Measurements from ENCODE around the gene BAHCC1. TPM values are rescaled to one million over a fixed set of nuclear protein-coding genes. Genes with fewer than 3 reads are reported as not detected.

The BAHCC1 gene
- total and polyA plus RNA-seq, 9 of the 15 experiments (the other 6 are each of a cell fraction or from before 2014, with no cell fraction given): 0.14 to 26.9 (median 5.0) TPM

- no peak for TF ChIP-seq CCAR2 (IDR thresholded peaks at IDR 0.05; ENCODE audit: low read depth, low read length)
- TF ChIP-seq ZBTB8A (IDR thresholded peaks at IDR 0.05; ENCODE audit: partially characterized antibody): no peak
- TF ChIP-seq ARID3B (CRISPR knock-in tag; IDR thresholded peaks at IDR 0.05; ENCODE audit: borderline replicate concordance): no peak
- TF ChIP-seq, protein P1, sequence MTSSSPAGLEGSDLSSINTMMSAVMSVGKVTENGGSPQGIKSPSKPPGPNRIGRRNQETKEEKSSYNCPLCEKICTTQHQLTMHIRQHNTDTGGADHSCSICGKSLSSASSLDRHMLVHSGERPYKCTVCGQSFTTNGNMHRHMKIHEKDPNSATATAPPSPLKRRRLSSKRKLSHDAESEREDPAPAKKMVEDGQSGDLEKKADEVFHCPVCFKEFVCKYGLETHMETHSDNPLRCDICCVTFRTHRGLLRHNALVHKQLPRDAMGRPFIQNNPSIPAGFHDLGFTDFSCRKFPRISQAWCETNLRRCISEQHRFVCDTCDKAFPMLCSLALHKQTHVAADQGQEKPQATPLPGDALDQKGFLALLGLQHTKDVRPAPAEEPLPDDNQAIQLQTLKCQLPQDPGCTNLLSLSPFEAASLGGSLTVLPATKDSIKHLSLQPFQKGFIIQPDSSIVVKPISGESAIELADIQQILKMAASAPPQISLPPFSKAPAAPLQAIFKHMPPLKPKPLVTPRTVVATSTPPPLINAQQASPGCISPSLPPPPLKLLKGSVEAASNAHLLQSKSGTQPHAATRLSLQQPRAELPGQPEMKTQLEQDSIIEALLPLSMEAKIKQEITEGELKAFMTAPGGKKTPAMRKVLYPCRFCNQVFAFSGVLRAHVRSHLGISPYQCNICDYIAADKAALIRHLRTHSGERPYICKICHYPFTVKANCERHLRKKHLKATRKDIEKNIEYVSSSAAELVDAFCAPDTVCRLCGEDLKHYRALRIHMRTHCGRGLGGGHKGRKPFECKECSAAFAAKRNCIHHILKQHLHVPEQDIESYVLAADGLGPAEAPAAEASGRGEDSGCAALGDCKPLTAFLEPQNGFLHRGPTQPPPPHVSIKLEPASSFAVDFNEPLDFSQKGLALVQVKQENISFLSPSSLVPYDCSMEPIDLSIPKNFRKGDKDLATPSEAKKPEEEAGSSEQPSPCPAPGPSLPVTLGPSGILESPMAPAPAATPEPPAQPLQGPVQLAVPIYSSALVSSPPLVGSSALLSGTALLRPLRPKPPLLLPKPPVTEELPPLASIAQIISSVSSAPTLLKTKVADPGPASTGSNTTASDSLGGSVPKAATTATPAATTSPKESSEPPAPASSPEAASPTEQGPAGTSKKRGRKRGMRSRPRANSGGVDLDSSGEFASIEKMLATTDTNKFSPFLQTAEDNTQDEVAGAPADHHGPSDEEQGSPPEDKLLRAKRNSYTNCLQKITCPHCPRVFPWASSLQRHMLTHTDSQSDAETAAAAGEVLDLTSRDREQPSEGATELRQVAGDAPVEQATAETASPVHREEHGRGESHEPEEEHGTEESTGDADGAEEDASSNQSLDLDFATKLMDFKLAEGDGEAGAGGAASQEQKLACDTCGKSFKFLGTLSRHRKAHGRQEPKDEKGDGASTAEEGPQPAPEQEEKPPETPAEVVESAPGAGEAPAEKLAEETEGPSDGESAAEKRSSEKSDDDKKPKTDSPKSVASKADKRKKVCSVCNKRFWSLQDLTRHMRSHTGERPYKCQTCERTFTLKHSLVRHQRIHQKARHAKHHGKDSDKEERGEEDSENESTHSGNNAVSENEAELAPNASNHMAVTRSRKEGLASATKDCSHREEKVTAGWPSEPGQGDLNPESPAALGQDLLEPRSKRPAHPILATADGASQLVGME (CRISPR knock-in tag; IDR thresholded peaks at IDR 0.05): no peak
- TF ChIP-seq KDM5B (IDR thresholded peaks at IDR 0.05; ENCODE audit: insufficient replicate concordance, low read depth, low read length): peak; percentile 43
- TF ChIP-seq PHF8 (IDR thresholded peaks at IDR 0.05; ENCODE audit: borderline replicate concordance, low read length): peak; percentile 26; the same call in 1 of the 2 replicates
- TF ChIP-seq FOSL1 (tag; conservative IDR thresholded peaks at IDR 0.05): peak; percentile 61
- peak in 2 of 3 experiments; percentile 59 to 81 for TF ChIP-seq YY1 (IDR thresholded peaks at IDR 0.05; ENCODE audit: borderline replicate concordance in 1 of 3, control insufficient read depth in 1 of 3, extremely low read depth in 1 of 3, insufficient read depth in 3 of 3, insufficient read length in 1 of 3, insufficient replicate concordance in 2 of 3, low read depth in 1 of 3, low read length in 2 of 3)
- 0 out of 4 replicates have a peak, but pooled peaks of 1 of the 2 experiments have one; percentile 21 for TF ChIP-seq KDM1A (IDR thresholded peaks at IDR 0.05)
- no peak for TF ChIP-seq CTCF (IDR thresholded peaks at IDR 0.05 in 2 of 3, conservative IDR thresholded peaks at IDR 0.05 in 1 of 3; ENCODE audit: insufficient read depth in 2 of 3, low read depth in 1 of 3, low read length in 3 of 3)
- no peak for TF ChIP-seq ARNT (IDR thresholded peaks at IDR 0.05)
- peak; percentile 16; the same call in 1 of the 2 replicates for TF ChIP-seq GABPB1 (CRISPR knock-in tag; IDR thresholded peaks at IDR 0.05)
- TF ChIP-seq, protein P2, sequence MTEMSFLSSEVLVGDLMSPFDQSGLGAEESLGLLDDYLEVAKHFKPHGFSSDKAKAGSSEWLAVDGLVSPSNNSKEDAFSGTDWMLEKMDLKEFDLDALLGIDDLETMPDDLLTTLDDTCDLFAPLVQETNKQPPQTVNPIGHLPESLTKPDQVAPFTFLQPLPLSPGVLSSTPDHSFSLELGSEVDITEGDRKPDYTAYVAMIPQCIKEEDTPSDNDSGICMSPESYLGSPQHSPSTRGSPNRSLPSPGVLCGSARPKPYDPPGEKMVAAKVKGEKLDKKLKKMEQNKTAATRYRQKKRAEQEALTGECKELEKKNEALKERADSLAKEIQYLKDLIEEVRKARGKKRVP (CRISPR knock-in tag; IDR thresholded peaks at IDR 0.05): no peak
- no peak for TF ChIP-seq ZNF239 (CRISPR knock-in tag; IDR thresholded peaks at IDR 0.05)
- no peak for TF ChIP-seq ILK (tag; IDR thresholded peaks at IDR 0.05; ENCODE audit: borderline replicate concordance, low read depth)
These were observed 119.7 kb downstream of the BAHCC1 start (continued) for GRCh38 chr17:81514739-81515529.
